ENCODE measurements around the gene CBLN3. TPM values are rescaled to one million over a fixed set of nuclear protein-coding genes. Genes with fewer than 3 reads are reported as not detected.

Gene CBLN3
- total RNA-seq, 2 donors from 2014 or later, result 1.3 to 4.2 TPM

- ATAC-seq (ENCODE audit: insufficient number of reproducible peaks, low FRiP score, low read depth) (no peak), DNase-seq (ENCODE audit: low spot score) (no peak)
- TF ChIP-seq, protein P1, sequence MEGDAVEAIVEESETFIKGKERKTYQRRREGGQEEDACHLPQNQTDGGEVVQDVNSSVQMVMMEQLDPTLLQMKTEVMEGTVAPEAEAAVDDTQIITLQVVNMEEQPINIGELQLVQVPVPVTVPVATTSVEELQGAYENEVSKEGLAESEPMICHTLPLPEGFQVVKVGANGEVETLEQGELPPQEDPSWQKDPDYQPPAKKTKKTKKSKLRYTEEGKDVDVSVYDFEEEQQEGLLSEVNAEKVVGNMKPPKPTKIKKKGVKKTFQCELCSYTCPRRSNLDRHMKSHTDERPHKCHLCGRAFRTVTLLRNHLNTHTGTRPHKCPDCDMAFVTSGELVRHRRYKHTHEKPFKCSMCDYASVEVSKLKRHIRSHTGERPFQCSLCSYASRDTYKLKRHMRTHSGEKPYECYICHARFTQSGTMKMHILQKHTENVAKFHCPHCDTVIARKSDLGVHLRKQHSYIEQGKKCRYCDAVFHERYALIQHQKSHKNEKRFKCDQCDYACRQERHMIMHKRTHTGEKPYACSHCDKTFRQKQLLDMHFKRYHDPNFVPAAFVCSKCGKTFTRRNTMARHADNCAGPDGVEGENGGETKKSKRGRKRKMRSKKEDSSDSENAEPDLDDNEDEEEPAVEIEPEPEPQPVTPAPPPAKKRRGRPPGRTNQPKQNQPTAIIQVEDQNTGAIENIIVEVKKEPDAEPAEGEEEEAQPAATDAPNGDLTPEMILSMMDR (IDR thresholded peaks at IDR 0.05), result no peak
- Histone ChIP-seq H3K36me3 (peaks cover 7% of the 10 kb centered on the region), H3K4me3 (no peak overlapping the region), H3K27me3 (replicated peaks; ENCODE audit: insufficient read depth) (no peaks in the 10 kb centered on the region), H3K9me3 (no peaks in the 10 kb centered on the region), H3K27ac (no peak overlapping the region), H3K4me1 (ENCODE audit: control insufficient read depth in 1 of 2, low read depth in 2 of 2) (peaks cover 0 to 9% of the 10 kb centered on the region in 2 donors)
Observed at GRCh38 chr14:24418492-24418873, 11.0 kb downstream of the CBLN3 start.

DNA sequence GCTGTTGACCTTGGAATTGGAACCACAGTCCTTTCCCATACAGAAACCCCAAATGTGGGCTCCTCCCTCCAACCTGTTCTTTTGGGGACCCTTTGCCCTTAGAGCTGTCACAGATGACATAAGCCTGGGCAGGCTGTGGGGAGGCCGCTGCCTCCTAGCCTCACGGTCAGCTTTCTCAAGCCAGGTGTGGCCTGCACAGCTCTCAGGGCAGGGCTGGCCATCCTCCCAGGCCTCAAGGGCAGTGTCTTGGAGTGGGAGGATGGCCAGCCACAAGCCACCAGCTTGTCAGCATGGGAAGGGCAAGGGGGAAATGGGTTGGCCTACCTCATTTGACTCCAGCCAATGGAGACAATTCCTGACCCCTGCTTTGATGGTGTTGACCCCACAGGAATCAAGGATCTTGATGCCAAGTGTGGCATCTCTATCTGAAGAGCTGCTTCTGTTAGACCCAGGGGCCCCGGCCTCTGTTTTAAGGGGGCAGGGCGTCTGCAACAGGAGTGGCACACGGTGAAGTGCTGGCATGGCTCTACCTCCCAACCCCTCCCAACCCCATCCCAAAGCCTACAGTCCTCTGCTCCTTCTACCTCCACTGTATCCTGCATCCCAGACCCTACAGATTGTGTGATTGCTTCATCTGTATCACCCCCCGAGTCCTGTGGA is 11.5 kb downstream of the CBLN3 start:
- Histone ChIP-seq H3K4me3 (no peak overlapping the region), H3K4me1 (ENCODE audit: control insufficient read depth in 1 of 2, low read depth in 2 of 2) (peaks cover 0 to 9% of the 10 kb centered on the region in 2 donors), H3K36me3 (peaks cover 7% of the 10 kb centered on the region), H3K27ac (no peak overlapping the region), H3K27me3 (replicated peaks; ENCODE audit: insufficient read depth) (no peaks in the 10 kb centered on the region), H3K9me3 (no peaks in the 10 kb centered on the region)
- TF ChIP-seq, protein P1 (IDR thresholded peaks at IDR 0.05), result no peak
- DNase-seq (ENCODE audit: low spot score) (no peak), ATAC-seq (ENCODE audit: insufficient number of reproducible peaks, low FRiP score, low read depth) (no peak)

GRCh38 chr14:24416932-24417619 is 12.4 kb downstream of the CBLN3 start:
- Histone ChIP-seq H3K27me3 (replicated peaks; ENCODE audit: insufficient read depth) (no peaks in the 10 kb centered on the region), H3K4me3 (no peak overlapping the region), H3K36me3 (peaks cover 7% of the 10 kb centered on the region), H3K4me1 (ENCODE audit: control insufficient read depth in 1 of 2, low read depth in 2 of 2) (peaks cover 0 to 9% of the 10 kb centered on the region in 2 donors), H3K9me3 (no peaks in the 10 kb centered on the region), H3K27ac (no peak overlapping the region)
- ATAC-seq (ENCODE audit: insufficient number of reproducible peaks, low FRiP score, low read depth) (no peak), DNase-seq (ENCODE audit: low spot score) (no peak)
- TF ChIP-seq, protein P1 (IDR thresholded peaks at IDR 0.05), result no peak

DNA sequence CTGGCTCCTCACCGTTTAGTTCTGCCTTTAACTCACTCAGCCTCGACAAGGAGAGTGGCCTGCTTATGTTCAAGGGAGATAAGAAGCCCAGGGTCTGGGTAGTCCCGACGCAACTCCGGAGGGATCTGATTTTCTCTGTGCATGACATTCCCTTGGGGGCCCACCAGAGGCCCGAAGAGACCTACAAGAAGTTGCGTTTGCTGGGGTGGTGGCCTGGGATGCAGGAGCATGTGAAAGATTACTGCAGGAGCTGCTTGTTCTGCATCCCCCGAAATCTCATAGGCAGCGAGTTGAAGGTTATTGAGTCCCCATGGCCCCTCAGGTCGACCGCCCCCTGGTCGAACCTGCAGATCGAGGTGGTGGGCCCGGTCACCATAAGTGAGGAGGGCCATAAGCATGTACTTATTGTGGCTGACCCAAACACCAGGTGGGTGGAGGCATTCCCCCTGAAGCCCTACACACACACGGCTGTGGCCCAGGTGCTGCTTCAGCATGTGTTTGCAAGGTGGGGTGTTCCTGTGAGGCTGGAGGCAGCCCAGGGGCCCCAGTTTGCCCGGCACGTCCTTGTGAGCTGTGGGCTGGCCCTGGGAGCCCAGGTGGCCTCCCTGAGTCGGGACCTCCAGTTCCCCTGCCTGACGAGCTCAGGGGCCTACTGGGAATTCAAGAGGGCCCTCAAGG is 13.1 kb downstream of the CBLN3 start:
- no peak for DNase-seq (ENCODE audit: low spot score)

More for the DNA sequence above, 13.1 kb downstream of the CBLN3 start:
- Histone ChIP-seq H3K9me3 (no peaks in the 10 kb centered on the region), H3K36me3 (peaks cover 7% of the 10 kb centered on the region), H3K4me1 (ENCODE audit: control insufficient read depth in 1 of 2, low read depth in 2 of 2) (peaks cover 0 to 9% of the 10 kb centered on the region in 2 donors), H3K27me3 (replicated peaks; ENCODE audit: insufficient read depth) (no peaks in the 10 kb centered on the region), H3K4me3 (no peak overlapping the region), H3K27ac (no peak overlapping the region)
- ATAC-seq (ENCODE audit: insufficient number of reproducible peaks, low FRiP score, low read depth), result no peak
- TF ChIP-seq, protein P1 (IDR thresholded peaks at IDR 0.05), result no peak
